Measurements from ENCODE around the gene BTBD9. TPM values are rescaled to one million over a fixed set of nuclear protein-coding genes. Genes with fewer than 3 reads are reported as not detected.
"Not testable (repeated sequence)": the region's sequence is repeated elsewhere in the genome, so short reads cannot be mapped to it uniquely, and the experiment has no call there.

BTBD9 gene
- total and polyA plus RNA-seq, 11 donors = 6.3 to 23.3 (median 19.4) TPM

GRCh38 chr6:38350220-38350619 lies 289.5 kb downstream of the BTBD9 start:
- DNase-seq (no peak), ATAC-seq (no peak)
- Histone ChIP-seq H3K36me3 (no peaks in the 10 kb centered on the region), H3K27me3 (no peaks in the 10 kb centered on the region), H3K27ac (peak overlapping the region in 2 of 12 donors; percentile 2 to 8), H3K9me3 (no peaks in the 10 kb centered on the region), H3K4me1 (peaks cover 0 to 35% (median 2%) of the 10 kb centered on the region in 12 donors), H3K4me3 (no peak overlapping the region)
- intact Hi-C loops (cut with DNase I) = no loop called here
- WGBS, 4 donors = 94 to 96% (median 95%) methylated on average over 4 of the region's 4 CpGs
- TF ChIP-seq POLR2A (IDR thresholded peaks at IDR 0.05) (no peak), CTCF (IDR thresholded peaks at IDR 0.05) (no peak)

- Histone ChIP-seq H3K27ac (peak overlapping the region in 1 of 12 donors; percentile 8), H3K36me3 (no peaks in the 10 kb centered on the region), H3K4me1 (peaks cover 0 to 31% (median 2%) of the 10 kb centered on the region in 12 donors), H3K27me3 (no peaks in the 10 kb centered on the region), H3K9me3 (no peaks in the 10 kb centered on the region), H3K4me3 (no peak overlapping the region)
- TF ChIP-seq POLR2A (IDR thresholded peaks at IDR 0.05) (no peak), CTCF (IDR thresholded peaks at IDR 0.05) (no peak)
- no peak for DNase-seq
- ATAC-seq = peak in 1 of 4 donors; percentile 39
- intact Hi-C loops (cut with DNase I) = no loop called here
- WGBS, 4 donors = 89 to 94% (median 92%) methylated on average over 3 of the region's 3 CpGs
These were observed 289.9 kb downstream of the BTBD9 start for GRCh38 chr6:38349795-38350194.

- no peak overlapping the region for H3K27ac ChIP-seq
- H3K4me3 ChIP-seq = no peak overlapping the region
- no peaks in the 10 kb centered on the region for H3K27me3 ChIP-seq
- intact Hi-C loops (cut with DNase I) = no loop called here
- TF ChIP-seq POLR2A (IDR thresholded peaks at IDR 0.05) (no peak), CTCF (IDR thresholded peaks at IDR 0.05) (no peak)
- WGBS, 4 donors = 89 to 95% (median 93%) methylated on average over 2 of the region's 2 CpGs
- DNase-seq (no peak), ATAC-seq (no peak)
- no peaks in the 10 kb centered on the region for H3K36me3 ChIP-seq
- H3K9me3 ChIP-seq = no peaks in the 10 kb centered on the region
- peaks cover 0 to 27% (median under 1%) of the 10 kb centered on the region in 12 donors for H3K4me1 ChIP-seq
These were observed 290.5 kb downstream of the BTBD9 start for GRCh38 chr6:38349221-38349620.

GRCh38 chr6:38348371-38348770 lies 291.4 kb downstream of the BTBD9 start:
- intact Hi-C loops (cut with DNase I) = no loop called here
- ATAC-seq (no peak), DNase-seq (no peak)
- 78 to 88% (median 84%) methylated on average over 3 of the region's 3 CpGs for WGBS, 4 donors
- H3K9me3 ChIP-seq = no peaks in the 10 kb centered on the region
- H3K4me1 ChIP-seq = peaks cover 0 to 27% (median 0%) of the 10 kb centered on the region in 12 donors
- no peak overlapping the region for H3K4me3 ChIP-seq
- H3K27ac ChIP-seq = no peak overlapping the region
- TF ChIP-seq CTCF (IDR thresholded peaks at IDR 0.05) = no peak
- TF ChIP-seq POLR2A (IDR thresholded peaks at IDR 0.05) = no peak
- H3K27me3 ChIP-seq = no peaks in the 10 kb centered on the region
- no peaks in the 10 kb centered on the region for H3K36me3 ChIP-seq

GRCh38 chr6:38347829-38348228 lies 291.9 kb downstream of the BTBD9 start:
- H3K27me3 ChIP-seq; DNase-seq; intact Hi-C loops (cut with DNase I); H3K36me3 ChIP-seq; H3K4me3 ChIP-seq; ATAC-seq; H3K9me3 ChIP-seq; H3K27ac ChIP-seq: not testable (repeated sequence)
- WGBS, 4 donors = 88 to 91% (median 91%) methylated on average over 8 of the region's 8 CpGs
- H3K4me1 ChIP-seq = peaks cover 0 to 27% (median 0%) of the 10 kb centered on the region in 12 donors
